Endothelial cell of umbilical vein (primary cell): ENCODE data around the gene LIAS. TPM values are rescaled to one million over a fixed set of nuclear protein-coding genes. Genes with fewer than 3 reads are reported as not detected.

Experiments used
- BruUV-seq: library from RNA; stranded (reverse); fragments of 400-500 nt; replicated peaks from 2 replicates; lab custom pipeline; 2021; lab: Mats Ljungman, UMichigan
- CTCF ChIA-PET: fragments of 300-600, 350-600 bp; sonication (Branson Sonifier 250); formaldehyde crosslinking; loops from one replicate; lab custom pipeline; 2021; ENCODE audit warnings: antibody characterized with exemption, inconsistent platforms; lab: Charles Lee
- POLR2A ChIA-PET: fragments of 300-600, 350-600 bp; sonication (Branson Sonifier 250); formaldehyde crosslinking; loops from one replicate; lab custom pipeline; 2021; ENCODE audit warnings: antibody characterized with exemption, inconsistent platforms; lab: Charles Lee
- DNase-seq: peaks from one replicate; pipeline ENCODE4 v3.0.0-alpha.2; 2011; ENCODE audit warnings: low read depth, low spot score
- FAIRE-seq: peaks from 2 replicates; lab custom pipeline; 2011; peaks lifted over from hg19 to GRCh38; lab: Jason Lieb, UNC
- H2AFZ ChIP-seq: 2 replicates; pipeline ENCODE4 v1.6.0; 2012; ENCODE audit warnings: low read depth, low read length, control low read depth, inconsistent platforms
- H3K27ac ChIP-seq: 2 replicates; pipeline ENCODE4 v1.5.1; 2011; ENCODE audit warnings: low read depth, mild to moderate bottlenecking, control low read depth, low read length, moderate library complexity; ENCODE audit not compliant: insufficient read depth
- H3K27me3 ChIP-seq, 2 experiments: 2 replicates each; pipeline versions ENCODE4 v1.6.0 to v1.6.1; 2011; ENCODE audit warnings: low read length in 2 of 2, mixed read lengths in 1 of 2; ENCODE audit not compliant: control insufficient read depth in 2 of 2, insufficient read depth in 2 of 2
- H3K36me3 ChIP-seq, 2 experiments: 2 replicates in 1 of 2; 3 replicates in 1 of 2; pipeline ENCODE4 v1.5.1; 2011; ENCODE audit warnings: low read length in 2 of 2, mild to moderate bottlenecking in 1 of 2, moderate library complexity in 1 of 2; ENCODE audit not compliant: control insufficient read depth in 2 of 2, insufficient read depth in 2 of 2; ENCODE audit errors: extremely low read depth in 1 of 2
- H3K4me1 ChIP-seq: 3 replicates; pipeline ENCODE4 v1.5.1; 2011; ENCODE audit warnings: mild to moderate bottlenecking, low read length; ENCODE audit not compliant: control insufficient read depth, insufficient read depth; ENCODE audit errors: extremely low read depth
- H3K4me2 ChIP-seq: 2 replicates; pipeline ENCODE4 v1.6.1; 2011; ENCODE audit warnings: low read length, control low read depth, mixed read lengths; ENCODE audit not compliant: insufficient read depth
- H3K4me3 ChIP-seq, 3 experiments: fragments of 200-600 bp in 1 of 3; sonication (generic), shearing (Covaris generic) in 1 of 3; replicated peaks in 1 of 3; 2 replicates each; pipeline ENCODE4 v1.5.1; 2011 to 2016; ENCODE audit warnings: control low read depth in 3 of 3, low read length in 3 of 3, mild to moderate bottlenecking in 2 of 3, inconsistent platforms in 1 of 3, low read depth in 1 of 3, moderate library complexity in 1 of 3; ENCODE audit not compliant: insufficient read depth in 1 of 3
- H3K79me2 ChIP-seq: 2 replicates; pipeline ENCODE4 v1.6.0; 2012; ENCODE audit warnings: low read length, inconsistent platforms; ENCODE audit not compliant: control insufficient read depth, insufficient read depth
- H3K9ac ChIP-seq: replicated peaks from 2 replicates; pipeline ENCODE3; 2011; ENCODE audit warnings: low read length, control low read depth; ENCODE audit not compliant: insufficient read depth; ENCODE audit errors: extremely low read depth
- H3K9me1 ChIP-seq: replicated peaks from 3 replicates; pipeline ENCODE4 v1.6.0; 2011; ENCODE audit warnings: mild to moderate bottlenecking, low read length; ENCODE audit not compliant: control insufficient read depth, insufficient read depth; ENCODE audit errors: extremely low read depth
- H3K9me3 ChIP-seq: replicated peaks from 2 replicates; pipeline ENCODE4 v1.5.1; 2012; ENCODE audit warnings: low read length, inconsistent platforms; ENCODE audit not compliant: control insufficient read depth, insufficient read depth
- H4K20me1 ChIP-seq: replicated peaks from 2 replicates; pipeline ENCODE3; 2011; ENCODE audit warnings: mild to moderate bottlenecking, low read length; ENCODE audit not compliant: control insufficient read depth, insufficient read depth; ENCODE audit errors: extremely low read depth
- CTCF ChIP-seq, 2 donors: IDR thresholded peaks; 1 replicate in 1 of 2; 2 replicates in 1 of 2; pipeline ENCODE4 v1.5.1; 2011; ENCODE audit warnings: low read length in 2 of 2, mild to moderate bottlenecking in 2 of 2, moderate library complexity in 2 of 2, control low read depth in 1 of 2, inconsistent platforms in 1 of 2, low read depth in 1 of 2; ENCODE audit not compliant: insufficient read depth in 1 of 2; ENCODE audit errors: extremely low read depth in 1 of 2
- EZH2 ChIP-seq: IDR thresholded peaks from 2 replicates; pipeline ENCODE4 v1.6.1; 2012; ENCODE audit warnings: borderline replicate concordance, low read depth, mild to moderate bottlenecking, moderate library complexity, low read length, inconsistent platforms; ENCODE audit not compliant: severe bottlenecking
- FOS ChIP-seq: IDR thresholded peaks from 2 replicates; pipeline ENCODE4 v1.6.1; 2011; ENCODE audit warnings: mild to moderate bottlenecking, low read length, moderate library complexity, borderline replicate concordance; ENCODE audit not compliant: insufficient read depth
- JUN ChIP-seq: IDR thresholded peaks from 2 replicates; pipeline ENCODE4 v1.6.1; 2011; ENCODE audit warnings: borderline replicate concordance, low read depth; ENCODE audit not compliant: insufficient read length, insufficient read depth
- MAX ChIP-seq: IDR thresholded peaks from 2 replicates; pipeline ENCODE4 v1.6.1; 2011; ENCODE audit not compliant: insufficient read depth, insufficient read length
- MYC ChIP-seq: IDR thresholded peaks from one replicate; pipeline ENCODE4 v1.6.1; 2011; ENCODE audit warnings: mild to moderate bottlenecking, low read depth, low read length
- POLR2A ChIP-seq: IDR thresholded peaks from 2 replicates; pipeline ENCODE4 v1.6.1; 2012; ENCODE audit warnings: low read depth, mild to moderate bottlenecking, control low read depth, low read length
- POLR2AphosphoS5 ChIP-seq: IDR thresholded peaks from 2 replicates; pipeline ENCODE4 v1.6.1; 2012; ENCODE audit warnings: low read depth, mild to moderate bottlenecking, control low read depth, low read length, moderate library complexity; ENCODE audit not compliant: insufficient read depth
- dilution Hi-C: fragments of 300-500 bp; cut with MboI; formaldehyde crosslinking; loops from one replicate; pipeline ENCODE4 v1.15.0; 2019; ENCODE audit warnings: low sequenced_read_pairs; ENCODE audit not compliant: extremely low pct_ligation_motif_present
- intact Hi-C: fragments of 100-400 bp; cut with micrococcal nuclease; formaldehyde crosslinking; loops from one replicate; pipeline ENCODE4 v1.10.0; 2022
- polyA plus RNA-seq, 4 experiments: library from polyadenylated mRNA; depleted of rRNA in 3 of 4; stranded (reverse) in 3 of 4; unstranded in 1 of 4; fragments of >200 nt; gene quantifications; 2 replicates each; pipeline versions ENCODE4 v1.2.1 to v1.2.3, GENCODE V29; 2011 to 2012; ENCODE audit warnings: missing spikeins in 1 of 4
- total RNA-seq: library from RNA; stranded (reverse); gene quantifications from 2 replicates; pipeline ENCODE4 v1.2.3, GENCODE V29; 2021

LIAS gene
- total and polyA plus RNA-seq, 2 donors (not counting 3 experiments of a cell fraction or from before 2014, with no cell fraction given) = 5.5 to 11.3 TPM

GRCh38 chr4:39480902-39481695, 22.2 kb downstream of the LIAS start:
- no TSS peak for BruUV-seq
- Histone ChIP-seq H4K20me1 (no peaks in the 10 kb centered on the region), H3K9ac (no peak overlapping the region), H3K4me2 (no peak overlapping the region), H3K27ac (no peak overlapping the region), H3K36me3 (no peaks in the 10 kb centered on the region), H3K4me1 (no peaks in the 10 kb centered on the region), H3K79me2 (no peaks in the 10 kb centered on the region), H3K9me1 (no peaks in the 10 kb centered on the region), H2AFZ (no peak overlapping the region), H3K4me3 (no peak overlapping the region), H3K27me3 (no peaks in the 10 kb centered on the region), H3K9me3 (no peaks in the 10 kb centered on the region)
- dilution Hi-C loops (no loop called here), intact Hi-C loops (no loop called here)
- ChIA-PET POLR2A (interaction anchor here (0.7 kb wide), 1 partner anchor 83 kb away, joined by 3 read pairs; no protein-coding TSS in a partner anchor), CTCF (interaction anchor here (2.2 kb wide), 1 partner anchor 12 kb away, joined by 14 read pairs; no protein-coding TSS in a partner anchor)
- FAIRE-seq = no peak
- DNase-seq = no peak
- no peak for TF ChIP-seq FOS
- no peak for TF ChIP-seq MYC
- no peak for TF ChIP-seq JUN
- no peak for TF ChIP-seq MAX
- TF ChIP-seq CTCF (IDR thresholded peaks at IDR 0.05; ENCODE audit: extremely low read depth in 1 of 2, insufficient read depth in 1 of 2, low read depth in 1 of 2, low read length in 2 of 2) = no peak
- no peak for TF ChIP-seq POLR2AphosphoS5
- no peak for TF ChIP-seq POLR2A
- no peak for TF ChIP-seq EZH2
